HCT116 (cell line): ENCODE results near the gene BABAM2. TPM values are rescaled to one million over a fixed set of nuclear protein-coding genes. Genes with fewer than 3 reads are reported as not detected.

Experiments
- ATAC-seq: fragments of 200-7000 bp; cut with Tn5 transposase; 2 replicates; pipeline ENCODE4 v1.9.1; 2020; ENCODE audit warnings: mild to moderate bottlenecking, moderate library complexity
- BruUV-seq: library from RNA; stranded (reverse); fragments of 400-500 nt; replicated peaks from 2 replicates; lab custom pipeline; 2021; lab: Mats Ljungman, UMichigan
- CTCF ChIA-PET: fragments of 300-600 bp; sonication (Branson Sonifier 250); formaldehyde crosslinking; loops from one replicate; lab custom pipeline; 2021; ENCODE audit warnings: antibody characterized with exemption; lab: Charles Lee
- POLR2A ChIA-PET: fragments of 300-600, 350-600 bp; sonication (Branson Sonifier 250); formaldehyde crosslinking; loops from one replicate; lab custom pipeline; 2021; ENCODE audit warnings: antibody characterized with exemption; lab: Charles Lee
- RAD21 ChIA-PET, 2 experiments: fragments of 300-600 bp; sonication (Branson Sonifier 250); formaldehyde crosslinking; loops; one replicate each; lab custom pipeline; 2023; ENCODE audit warnings: low total read pairs in 2 of 2; ENCODE audit not compliant: uncharacterized antibody in 2 of 2, unreplicated experiment in 2 of 2, low non-redundant PET in 1 of 2; lab: Charles Lee
- DNase-seq: peaks from one replicate; pipeline ENCODE4 v3.0.0-alpha.2; 2010; ENCODE audit warnings: low read depth, low spot score
- H2AFZ ChIP-seq: fragments of 200-600 bp; shearing (Covaris generic), sonication (generic); 2 replicates; pipeline ENCODE4 v1.6.1; 2017; ENCODE audit warnings: low read depth, mixed run types, mixed read lengths, antibody characterized with exemption, low read length; ENCODE audit not compliant: poor library complexity, severe bottlenecking
- H3K27ac ChIP-seq: 2 replicates; pipeline ENCODE4 v1.5.1; 2012; ENCODE audit warnings: low read depth, low read length
- H3K27me3 ChIP-seq: fragments of 200-600 bp; sonication (generic); 2 replicates; pipeline ENCODE4 v1.6.1; 2016; ENCODE audit warnings: mixed run types, low read length, mixed read lengths; ENCODE audit not compliant: insufficient read depth
- H3K36me3 ChIP-seq, 2 experiments: fragments of 200-500 bp in 1 of 2; fragments of 200-600 bp in 1 of 2; sonication (Bioruptor generic) in 1 of 2; sonication (generic) in 1 of 2; 2 replicates each; pipeline versions ENCODE4 v1.5.1 to v1.6.1; 2014 to 2016; ENCODE audit warnings: low read length in 2 of 2, inconsistent platforms in 1 of 2, mixed read lengths in 1 of 2, mixed run types in 1 of 2; ENCODE audit not compliant: insufficient read depth in 2 of 2, control insufficient read depth in 1 of 2
- H3K4me1 ChIP-seq, 2 experiments: fragments of 200-600 bp in 1 of 2; sonication (generic) in 1 of 2; 2 replicates each; pipeline versions ENCODE4 v1.5.1 to v1.6.1; 2012 to 2017; ENCODE audit warnings: low read length in 2 of 2, inconsistent platforms in 1 of 2, mild to moderate bottlenecking in 1 of 2, mixed read lengths in 1 of 2, mixed run types in 1 of 2, moderate library complexity in 1 of 2; ENCODE audit not compliant: insufficient read depth in 2 of 2, control insufficient read depth in 1 of 2
- H3K4me2 ChIP-seq: fragments of 200-600 bp; sonication (generic); 2 replicates; pipeline ENCODE4 v1.6.1; 2017; ENCODE audit warnings: mixed run types, low read length, mixed read lengths
- H3K4me3 ChIP-seq, 2 experiments: fragments of 200-600 bp in 1 of 2; sonication (generic) in 1 of 2; replicated peaks in 1 of 2; 2 replicates each; pipeline ENCODE4 v1.5.1; 2011 to 2016; ENCODE audit warnings: low read length in 2 of 2, control low read depth in 1 of 2, low read depth in 1 of 2, mild to moderate bottlenecking in 1 of 2, mixed read lengths in 1 of 2, mixed run types in 1 of 2
- H3K79me2 ChIP-seq: fragments of 200-600 bp; sonication (generic); 2 replicates; pipeline ENCODE4 v1.6.1; 2017; ENCODE audit warnings: mild to moderate bottlenecking, mixed run types, low read length, moderate library complexity, mixed read lengths; ENCODE audit not compliant: insufficient read depth
- H3K9ac ChIP-seq: fragments of 200-600 bp; sonication (generic); 2 replicates; pipeline ENCODE4 v1.6.1; 2016; ENCODE audit warnings: low read length, mixed read lengths
- H3K9me2 ChIP-seq: fragments of 200-600 bp; sonication (generic), shearing (Covaris generic); 2 replicates; pipeline ENCODE4 v1.6.1; 2017; ENCODE audit warnings: mixed run types, mild to moderate bottlenecking, moderate library complexity; ENCODE audit not compliant: insufficient read depth
- H3K9me3 ChIP-seq, 2 experiments: fragments of 200-500 bp in 1 of 2; fragments of 200-600 bp in 1 of 2; sonication (Bioruptor generic) in 1 of 2; sonication (generic) in 1 of 2; 2 replicates each; pipeline ENCODE4 v1.6.1; 2014 to 2017; ENCODE audit warnings: low read length in 2 of 2, mixed read lengths in 2 of 2, inconsistent platforms in 1 of 2, low read depth in 1 of 2, mild to moderate bottlenecking in 1 of 2, mixed run types in 1 of 2, moderate library complexity in 1 of 2; ENCODE audit not compliant: control insufficient read depth in 1 of 2, insufficient read depth in 1 of 2
- H4K20me1 ChIP-seq: fragments of 200-600 bp; sonication (generic), shearing (Covaris generic); 2 replicates; pipeline ENCODE4 v1.6.1; 2017; ENCODE audit warnings: mixed run types, mild to moderate bottlenecking, moderate library complexity; ENCODE audit not compliant: insufficient read depth
- CEBPB ChIP-seq: IDR thresholded peaks from 2 replicates; pipeline ENCODE4 v1.6.1; 2012; ENCODE audit warnings: low read depth
- EGR1 ChIP-seq: IDR thresholded peaks from 2 replicates; pipeline ENCODE4 v1.6.1; 2012; ENCODE audit warnings: low read depth
- ELF1 ChIP-seq: IDR thresholded peaks from 2 replicates; pipeline ENCODE4 v1.6.1; 2012; ENCODE audit warnings: low read depth, borderline replicate concordance
- EZH2phosphoT487 ChIP-seq: fragments of 200-600 bp; IDR thresholded peaks from 2 replicates; pipeline ENCODE4 v1.6.1; 2018; ENCODE audit warnings: antibody characterized with exemption, borderline replicate concordance
- JUND ChIP-seq: IDR thresholded peaks from 2 replicates; pipeline ENCODE4 v1.6.1; 2012
- POLR2A ChIP-seq: IDR thresholded peaks from 2 replicates; pipeline ENCODE4 v1.7.0; 2011; ENCODE audit warnings: borderline replicate concordance; ENCODE audit not compliant: insufficient read depth, insufficient read length; ENCODE audit errors: extremely low read depth
- POLR2AphosphoS5 ChIP-seq: IDR thresholded peaks from 2 replicates; pipeline ENCODE4 v1.6.1; 2011; ENCODE audit warnings: mild to moderate bottlenecking, low read depth, low read length, moderate library complexity
- RAD21 ChIP-seq: IDR thresholded peaks from 2 replicates; pipeline ENCODE4 v1.6.1; 2012; ENCODE audit warnings: low read depth, mild to moderate bottlenecking
- SIN3A ChIP-seq: IDR thresholded peaks from 2 replicates; pipeline ENCODE4 v1.6.1; 2012; ENCODE audit warnings: low read depth
- SP1 ChIP-seq: IDR thresholded peaks from 2 replicates; pipeline ENCODE4 v1.6.1; 2012; ENCODE audit warnings: low read depth
- YY1 ChIP-seq: IDR thresholded peaks from 2 replicates; pipeline ENCODE4 v1.6.1; 2011; ENCODE audit warnings: low read length, low read depth, moderate library complexity, mild to moderate bottlenecking; ENCODE audit not compliant: insufficient replicate concordance; ENCODE audit errors: extremely low read depth
- ZFX ChIP-seq: fragments of 450-650 bp; IDR thresholded peaks from 2 replicates; pipeline ENCODE4 v1.6.1; 2017
- ZNF274 ChIP-seq: fragments of 200-500 bp; sonication (Bioruptor generic); IDR thresholded peaks from 2 replicates; pipeline ENCODE4 v1.6.1; 2014; ENCODE audit warnings: mild to moderate bottlenecking, low read depth, low read length, inconsistent platforms
- intact Hi-C: fragments of 100-400 bp; cut with micrococcal nuclease; formaldehyde crosslinking; loops from 2 replicates; pipeline ENCODE4 v1.10.0; 2022
- total RNA-seq: library from RNA; stranded (reverse); gene quantifications from one replicate; pipeline ENCODE4 v1.2.1, GENCODE V29; 2021; ENCODE audit not compliant: unreplicated experiment
- TF ChIP-seq, protein P1 (sequence below): IDR thresholded peaks from 2 replicates; pipeline ENCODE4 v1.6.1; 2012
- TF ChIP-seq, protein P2 (sequence below), 3 experiments: fragments of 200-600 bp in 1 of 3; sonication (generic) in 1 of 3; IDR thresholded peaks in 2 of 3; conservative IDR thresholded peaks in 1 of 3; 2 replicates each; pipeline ENCODE4 v1.5.1; 2012 to 2017; ENCODE audit warnings: low read depth in 2 of 3, low read length in 2 of 3, antibody characterized with exemption in 1 of 3, borderline replicate concordance in 1 of 3, control low read depth in 1 of 3, mild to moderate bottlenecking in 1 of 3, mixed read lengths in 1 of 3, mixed run types in 1 of 3, moderate library complexity in 1 of 3; ENCODE audit not compliant: insufficient read depth in 1 of 3

BABAM2 gene
- total RNA-seq, 1 experiment from 2014 or later: 23.8 TPM

- ChIA-PET CTCF (no interaction called here), POLR2A (no interaction called here), RAD21 (no interaction called here)
- ATAC-seq: no peak
- BruUV-seq: no TSS peak
- no peaks in the 10 kb centered on the region for H3K79me2 ChIP-seq
- no peaks in the 10 kb centered on the region for H4K20me1 ChIP-seq
- H3K27me3 ChIP-seq: no peaks in the 10 kb centered on the region
- H3K9ac ChIP-seq: no peak overlapping the region
- intact Hi-C loops: loop anchor here (2.0 kb wide), 1 partner anchor 243 kb away; no protein-coding TSS in a partner anchor
- no peak overlapping the region for H2AFZ ChIP-seq
- TF ChIP-seq ZNF274 (no peak), POLR2AphosphoS5 (no peak), YY1 (no peak), RAD21 (no peak), SP1 (no peak)
- H3K4me2 ChIP-seq: no peak overlapping the region
- H3K27ac ChIP-seq: no peak overlapping the region
- DNase-seq: no peak
- H3K4me3 ChIP-seq: no peak overlapping the region
- H3K9me3 ChIP-seq: peaks cover 7 to 8% of the 10 kb centered on the region in 2 experiments; a peak in 3 of 4 replicates
- H3K4me1 ChIP-seq: no peaks in the 10 kb centered on the region
- H3K9me2 ChIP-seq: no peaks in the 10 kb centered on the region
- H3K36me3 ChIP-seq: no peaks in the 10 kb centered on the region
Observed at GRCh38 chr2:28153851-28154250, 263.3 kb downstream of the BABAM2 start.

- Histone ChIP-seq H3K4me3 (no peak overlapping the region), H3K4me2 (no peak overlapping the region), H3K9ac (no peak overlapping the region), H3K27ac (no peak overlapping the region), H3K4me1 (no peaks in the 10 kb centered on the region), H3K36me3 (no peaks in the 10 kb centered on the region), H3K27me3 (no peaks in the 10 kb centered on the region), H3K9me3 (peaks cover 7 to 8% of the 10 kb centered on the region in 2 experiments; a peak in 3 of 4 replicates), H4K20me1 (no peaks in the 10 kb centered on the region), H3K9me2 (no peaks in the 10 kb centered on the region), H2AFZ (no peak overlapping the region), H3K79me2 (no peaks in the 10 kb centered on the region)
- ChIA-PET RAD21 (no interaction called here), POLR2A (no interaction called here), CTCF (interaction anchor here (1.1 to 1.2 kb wide), 2 partner anchors 15 kb away, joined by 3 to 4 read pairs; no protein-coding TSS in a partner anchor)
- intact Hi-C loops: loop anchor here (2.0 kb wide), 1 partner anchor 242 kb away; no protein-coding TSS in a partner anchor
- no TSS peak for BruUV-seq
- TF ChIP-seq POLR2A: no peak
- TF ChIP-seq ELF1: no peak
- no peak for TF ChIP-seq SIN3A
- TF ChIP-seq JUND: no peak
- TF ChIP-seq, protein P1, sequence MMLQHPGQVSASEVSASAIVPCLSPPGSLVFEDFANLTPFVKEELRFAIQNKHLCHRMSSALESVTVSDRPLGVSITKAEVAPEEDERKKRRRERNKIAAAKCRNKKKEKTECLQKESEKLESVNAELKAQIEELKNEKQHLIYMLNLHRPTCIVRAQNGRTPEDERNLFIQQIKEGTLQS: no peak
- TF ChIP-seq EZH2phosphoT487: no peak
- TF ChIP-seq CEBPB: no peak
- TF ChIP-seq ZNF274: no peak
- no peak for TF ChIP-seq EGR1
- TF ChIP-seq, protein P2, sequence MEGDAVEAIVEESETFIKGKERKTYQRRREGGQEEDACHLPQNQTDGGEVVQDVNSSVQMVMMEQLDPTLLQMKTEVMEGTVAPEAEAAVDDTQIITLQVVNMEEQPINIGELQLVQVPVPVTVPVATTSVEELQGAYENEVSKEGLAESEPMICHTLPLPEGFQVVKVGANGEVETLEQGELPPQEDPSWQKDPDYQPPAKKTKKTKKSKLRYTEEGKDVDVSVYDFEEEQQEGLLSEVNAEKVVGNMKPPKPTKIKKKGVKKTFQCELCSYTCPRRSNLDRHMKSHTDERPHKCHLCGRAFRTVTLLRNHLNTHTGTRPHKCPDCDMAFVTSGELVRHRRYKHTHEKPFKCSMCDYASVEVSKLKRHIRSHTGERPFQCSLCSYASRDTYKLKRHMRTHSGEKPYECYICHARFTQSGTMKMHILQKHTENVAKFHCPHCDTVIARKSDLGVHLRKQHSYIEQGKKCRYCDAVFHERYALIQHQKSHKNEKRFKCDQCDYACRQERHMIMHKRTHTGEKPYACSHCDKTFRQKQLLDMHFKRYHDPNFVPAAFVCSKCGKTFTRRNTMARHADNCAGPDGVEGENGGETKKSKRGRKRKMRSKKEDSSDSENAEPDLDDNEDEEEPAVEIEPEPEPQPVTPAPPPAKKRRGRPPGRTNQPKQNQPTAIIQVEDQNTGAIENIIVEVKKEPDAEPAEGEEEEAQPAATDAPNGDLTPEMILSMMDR (IDR thresholded peaks at IDR 0.05 in 2 of 3, conservative IDR thresholded peaks at IDR 0.05 in 1 of 3; ENCODE audit: borderline replicate concordance in 1 of 3, insufficient read depth in 1 of 3, low read depth in 2 of 3, low read length in 2 of 3): no peak
- TF ChIP-seq ZFX: no peak
- no peak for DNase-seq
- no peak for ATAC-seq
Observed at GRCh38 chr2:28155086-28155485, 264.6 kb downstream of the BABAM2 start.
